GM21526 (cell line): Measurements from ENCODE around the gene FUOM.
"Not testable (repeated sequence)": the region's sequence is repeated elsewhere in the genome, so short reads cannot be mapped to it uniquely, and the experiment has no call there.

ENCODE experiments used
- ATAC-seq: cut with Tn5 transposase; IDR thresholded peaks from one replicate; pipeline ENCODE4 v1.9.1; 2021; ENCODE audit warnings: moderate library complexity; ENCODE audit not compliant: unreplicated experiment, low FRiP score

FUOM gene

DNA sequence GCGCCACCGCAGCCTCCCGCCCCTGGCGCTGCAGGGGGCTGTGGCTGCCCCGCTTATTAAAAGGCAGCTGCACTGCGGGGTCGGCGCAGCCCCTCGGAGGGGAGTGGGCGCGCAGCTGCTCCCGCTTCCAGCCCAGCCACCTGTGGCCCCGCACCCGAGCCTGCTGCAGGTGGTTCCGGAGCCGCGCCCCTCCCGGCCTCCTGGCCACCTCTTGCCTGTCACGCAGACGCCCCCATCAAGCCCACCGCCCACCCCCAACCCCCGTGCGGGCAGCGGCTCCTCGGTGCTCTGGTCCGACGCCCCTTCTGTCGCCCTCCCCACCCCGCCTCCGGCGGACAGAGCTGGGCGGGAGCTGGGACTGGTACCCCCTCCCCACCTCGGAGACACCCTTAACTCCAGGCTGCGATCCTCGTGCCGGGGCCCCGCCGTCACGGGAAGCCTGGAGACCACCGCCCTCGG lies 21.7 kb downstream of the FUOM start:
- ATAC-seq, result no peak

DNA sequence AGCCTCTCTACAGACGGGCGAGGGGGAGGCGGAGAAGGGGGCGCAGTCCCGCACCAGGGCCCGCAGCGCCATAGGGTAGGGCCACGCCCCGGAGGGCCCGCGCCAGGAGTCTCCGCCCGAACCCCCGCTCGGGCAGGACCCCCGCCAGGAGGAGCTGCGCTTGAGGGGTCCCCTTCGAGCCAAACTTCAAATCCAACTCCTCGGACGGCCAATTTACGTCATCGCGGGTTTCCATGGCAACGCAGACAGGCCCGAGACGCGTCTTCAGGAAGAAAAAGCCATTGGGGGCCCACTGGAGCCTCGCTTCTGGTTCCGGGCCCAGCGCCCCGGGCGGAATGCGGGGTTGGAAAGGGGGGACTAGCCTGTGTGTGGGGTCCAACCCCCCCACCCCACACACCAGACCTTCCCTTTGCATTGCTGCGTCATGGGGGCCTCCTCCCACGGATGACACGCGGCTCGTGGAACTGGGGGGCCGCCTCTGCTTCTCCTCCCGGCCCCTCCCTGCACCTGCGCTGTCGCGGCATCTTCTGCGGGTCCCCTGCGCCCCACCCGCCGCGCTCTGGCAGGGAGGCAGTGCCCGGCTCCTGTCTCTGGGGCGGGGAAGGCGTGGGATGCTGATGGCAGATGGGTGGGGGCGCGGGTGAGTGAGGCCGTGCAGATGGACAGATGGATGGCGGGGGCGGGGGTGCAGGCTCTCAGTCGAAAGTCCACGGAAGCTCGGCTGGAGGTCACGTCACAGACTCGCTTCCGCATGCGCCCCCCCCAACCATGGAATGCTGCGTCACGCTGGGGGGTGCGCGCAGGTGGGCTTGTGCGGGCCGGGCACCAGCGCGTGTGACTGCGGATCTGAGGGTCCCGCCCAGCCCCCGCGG lies 22.3 kb downstream of the FUOM start:
- no peak for ATAC-seq

GRCh38 chr10:133334503-133335245 lies 23.1 kb downstream of the FUOM start:
- no peak for ATAC-seq

GRCh38 chr10:133332936-133333699 lies 24.7 kb downstream of the FUOM start:
- ATAC-seq, result no peak

GRCh38 chr10:133329491-133330202 lies 28.2 kb downstream of the FUOM start:
- peak; percentile 87 for ATAC-seq

DNA sequence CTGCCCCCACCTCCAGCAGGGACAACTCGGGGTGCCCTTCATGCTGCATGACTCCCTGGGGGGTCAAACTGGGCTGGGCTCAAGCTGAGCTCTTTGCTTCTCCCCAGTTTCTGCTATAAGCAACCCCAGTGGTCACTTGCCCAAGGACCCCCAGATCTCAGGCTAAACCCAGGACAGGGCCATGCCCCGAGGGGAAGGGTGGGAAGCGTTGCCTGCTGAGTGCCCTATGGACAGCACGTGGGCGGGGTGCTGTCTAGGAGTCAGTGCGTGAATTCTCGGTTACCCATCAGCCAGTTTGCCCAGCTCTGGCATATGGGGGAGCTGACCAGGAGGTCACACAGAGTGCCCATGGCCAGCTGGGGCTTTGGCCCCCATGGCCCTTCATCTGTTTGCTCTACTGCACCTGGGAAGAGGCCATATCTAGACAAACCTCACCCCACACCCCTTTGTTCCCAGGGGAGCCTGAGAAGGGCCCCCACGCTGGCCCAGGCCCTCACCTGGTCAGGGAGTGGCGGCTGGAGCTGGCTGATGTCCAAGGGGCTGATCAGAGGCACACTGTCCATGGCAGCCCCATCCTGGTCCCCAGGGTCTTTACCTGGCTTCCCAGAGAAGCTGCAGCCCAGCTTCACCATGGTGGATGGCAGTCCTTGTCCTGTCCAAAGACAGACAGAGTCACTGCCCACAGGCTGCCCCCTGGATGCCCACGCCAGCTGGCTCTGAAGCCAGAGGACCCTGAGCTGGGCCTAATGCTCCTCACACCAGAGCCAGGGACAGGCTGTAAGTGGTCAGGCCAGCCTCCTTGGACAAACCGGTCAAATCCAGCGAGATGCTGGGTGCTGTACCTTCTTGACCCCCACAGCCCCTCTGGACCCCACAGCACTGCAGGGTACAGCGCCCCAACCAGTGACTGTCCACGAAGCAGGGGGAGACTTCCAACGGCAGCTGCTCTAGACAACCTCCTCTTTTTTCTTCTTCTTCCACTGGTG lies 29.2 kb downstream of the FUOM start:
- no peak for ATAC-seq

DNA sequence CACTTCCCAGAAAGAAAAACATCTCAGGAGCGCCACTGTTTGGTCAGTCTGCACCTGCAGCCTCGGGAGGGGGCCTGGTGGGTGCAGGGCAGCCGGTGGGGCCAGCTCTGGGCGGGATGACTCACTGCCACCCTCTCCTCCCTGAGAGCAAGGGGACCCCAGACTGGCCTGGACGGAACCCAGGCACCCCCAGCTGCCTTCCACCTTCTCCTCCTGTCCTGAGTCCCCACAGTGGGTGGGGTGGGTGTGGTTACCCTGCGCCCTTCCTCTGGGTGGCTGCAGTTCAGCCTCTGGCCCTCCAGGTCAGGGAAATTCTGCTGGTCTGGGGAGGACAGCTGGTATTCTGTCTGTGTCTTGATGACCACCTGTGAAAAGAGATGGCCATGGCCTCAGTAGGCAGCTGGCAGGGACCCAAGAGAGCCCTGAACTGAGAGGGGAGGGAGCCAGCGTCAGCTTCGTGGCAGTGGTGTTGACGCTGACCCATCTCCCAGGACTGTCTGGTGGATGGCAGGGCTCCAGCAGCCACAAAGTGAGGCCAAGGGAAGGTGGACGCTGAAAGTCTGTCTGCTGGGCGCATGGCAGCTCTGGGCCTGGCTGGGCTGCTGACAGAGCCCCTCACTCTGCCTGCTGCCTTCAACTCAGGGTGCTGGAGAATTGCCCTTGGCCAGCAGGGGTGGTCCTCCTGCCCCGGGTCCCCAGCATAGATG lies 30.0 kb downstream of the FUOM start:
- ATAC-seq, result no peak

GRCh38 chr10:133326745-133327650 lies 30.8 kb downstream of the FUOM start:
- ATAC-seq, result no peak

GRCh38 chr10:133326223-133326551 lies 31.6 kb downstream of the FUOM start:
- ATAC-seq, result no peak

GRCh38 chr10:133325440-133326222 lies 32.2 kb downstream of the FUOM start:
- ATAC-seq, result no peak

GRCh38 chr10:133324857-133325260 lies 33.0 kb downstream of the FUOM start:
- ATAC-seq, result no peak

GRCh38 chr10:133324198-133324792 lies 33.5 kb downstream of the FUOM start:
- no peak for ATAC-seq

GRCh38 chr10:133322064-133322709 lies 35.6 kb downstream of the FUOM start:
- not testable (repeated sequence) for ATAC-seq

DNA sequence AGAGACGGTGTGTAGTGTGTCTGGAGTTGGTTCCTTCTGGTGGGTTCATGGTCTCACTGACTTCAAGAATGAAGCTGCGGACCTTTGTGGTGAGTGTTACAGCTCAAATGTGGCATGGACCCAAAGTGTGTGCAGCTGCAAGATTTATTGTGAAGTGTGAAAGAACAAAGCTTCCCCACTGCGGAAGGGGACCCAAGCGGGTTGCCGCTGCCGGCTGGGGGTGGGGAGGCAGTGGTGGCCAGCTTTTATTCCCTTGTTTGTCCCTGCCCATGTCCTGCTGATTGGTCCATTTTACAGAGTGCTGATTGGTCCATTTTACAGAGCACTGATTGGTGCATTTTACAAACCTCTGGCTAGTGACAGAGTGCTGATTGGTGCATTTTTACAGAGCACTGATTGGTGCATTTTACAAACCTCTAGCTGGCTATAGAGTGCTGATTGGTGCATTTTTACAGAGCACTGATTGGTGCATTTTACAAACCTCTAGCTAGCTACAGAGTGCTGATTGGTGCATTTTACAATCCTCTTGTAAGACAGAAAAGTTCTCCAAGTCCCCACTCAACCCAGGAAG lies 36.9 kb downstream of the FUOM start:
- ATAC-seq, result not testable (repeated sequence)

DNA sequence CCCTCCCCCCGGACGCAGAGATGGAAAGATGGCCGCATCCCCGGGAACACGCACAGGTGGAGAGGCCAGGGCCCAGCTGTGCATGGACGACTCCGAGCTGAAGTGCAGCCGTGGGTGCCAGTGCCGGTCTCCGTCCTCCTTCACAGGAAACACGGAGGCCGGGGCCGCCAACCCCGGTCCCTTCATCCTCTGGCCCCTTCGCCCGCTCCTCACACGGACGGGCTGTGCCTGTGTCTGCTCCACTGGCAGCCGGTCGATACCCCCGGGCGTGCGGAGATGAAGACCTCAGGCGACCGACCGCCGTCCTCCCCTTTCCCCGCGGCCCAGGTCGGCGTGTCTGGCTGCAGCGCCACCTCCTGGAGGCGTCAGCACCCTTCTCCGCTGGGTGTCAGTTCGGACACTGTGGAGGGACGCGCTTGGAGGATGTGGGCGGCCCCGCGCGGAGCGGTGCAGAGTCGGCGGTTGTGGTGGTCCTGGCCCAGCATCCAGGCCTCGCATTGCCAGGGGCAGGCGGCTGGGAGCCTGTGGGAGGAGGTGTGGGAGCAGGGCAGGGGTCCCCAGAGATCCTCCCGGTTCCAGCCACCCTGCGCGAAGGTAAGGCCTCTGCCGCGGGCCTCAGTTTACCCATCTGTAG lies 39.2 kb downstream of the FUOM start:
- ATAC-seq, result peak; percentile 81
